ENCODE results near the gene STMN1. TPM values are rescaled to one million over a fixed set of nuclear protein-coding genes. Genes with fewer than 3 reads are reported as not detected.

Gene STMN1
- polyA plus RNA-seq, 3 donors = 1,042 to 1,257 (median 1,055) TPM

DNA sequence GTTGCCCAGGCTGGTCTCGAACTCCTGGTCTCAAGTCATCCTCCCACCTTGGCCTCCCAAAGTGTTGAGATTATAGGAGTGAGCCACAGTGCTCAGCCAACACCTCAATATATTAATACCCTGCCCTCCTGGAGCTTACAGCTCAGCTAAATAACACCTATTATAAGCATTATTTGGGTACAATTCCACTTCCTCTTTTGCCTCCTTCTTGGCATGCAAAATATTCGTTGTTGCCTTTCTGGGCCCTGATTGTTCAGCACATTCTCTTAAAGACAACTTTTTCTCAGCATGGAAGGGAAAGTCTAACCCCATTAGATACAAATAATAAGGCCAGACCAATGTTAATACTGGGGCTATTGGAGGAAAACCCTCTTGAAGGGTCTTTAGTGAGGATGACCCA lies 33.5 kb downstream of the STMN1 start:
- DNase-seq = no peak

DNA sequence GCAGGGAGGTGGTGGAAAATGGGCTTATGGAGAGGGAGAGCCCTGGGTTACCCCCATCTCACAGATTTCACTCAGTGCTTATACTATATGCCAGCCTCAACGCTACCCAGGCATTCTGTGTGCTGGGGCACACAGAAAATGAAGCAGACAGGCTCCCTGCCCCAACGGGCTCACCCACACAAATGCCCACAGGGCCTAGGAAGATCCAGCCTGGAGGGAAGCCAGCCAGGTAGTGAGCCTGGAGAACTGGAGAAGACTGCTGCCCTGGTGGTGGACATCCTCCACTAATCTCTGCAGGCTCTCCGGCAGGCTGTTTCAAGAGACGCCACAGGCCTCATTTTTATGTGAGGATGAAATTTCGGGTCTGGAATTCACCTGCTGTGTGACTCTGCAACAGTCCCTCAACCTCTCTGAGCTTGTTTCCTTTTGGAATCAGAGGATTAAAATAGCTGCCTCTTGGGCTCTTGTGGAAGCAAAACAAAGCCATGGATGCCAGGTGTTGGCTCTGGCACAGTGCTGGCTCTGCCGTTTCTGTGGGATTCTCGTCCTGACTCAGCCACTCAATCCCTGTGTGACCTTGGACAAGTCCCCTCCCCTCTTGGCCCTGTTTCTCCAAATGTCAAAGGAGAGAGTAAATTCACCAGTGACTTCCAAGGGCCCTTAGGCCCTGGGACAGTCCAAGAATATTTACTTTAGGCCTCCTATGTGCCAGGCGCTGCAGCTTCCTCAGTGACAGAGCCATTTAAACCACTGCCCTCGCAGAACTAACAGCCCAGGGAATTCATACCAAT lies 34.3 kb downstream of the STMN1 start:
- DNase-seq = no peak

DNA sequence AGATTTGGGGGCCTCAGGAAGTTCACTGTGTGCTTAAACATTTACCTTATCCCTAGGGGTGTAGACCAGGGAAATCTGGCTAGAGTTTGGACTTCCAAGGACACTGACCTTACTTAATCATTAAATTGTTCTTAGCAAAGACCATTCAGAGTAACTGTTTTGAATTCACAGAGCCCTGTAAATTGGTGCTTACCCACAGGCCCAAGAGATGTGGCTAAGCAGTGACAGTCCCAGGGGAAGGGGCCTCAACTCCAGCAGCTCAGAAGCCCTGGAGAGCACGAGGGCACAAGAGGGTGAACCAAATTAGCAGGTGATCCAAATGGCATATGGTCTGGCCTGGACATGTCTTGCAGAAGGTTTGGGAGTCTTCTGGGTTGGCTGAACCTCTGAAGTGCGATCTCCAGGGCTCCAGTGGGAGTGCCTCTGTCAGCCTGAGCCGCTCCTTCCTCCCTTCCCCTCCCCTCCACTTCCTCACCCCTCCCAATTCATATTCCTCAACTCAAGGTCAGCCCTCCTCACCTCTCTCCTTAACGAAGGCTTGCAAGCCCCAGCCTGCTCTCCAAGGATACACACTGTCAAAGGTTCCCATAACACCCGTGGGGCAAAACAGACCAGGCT lies 35.0 kb downstream of the STMN1 start:
- no peak for DNase-seq

DNA sequence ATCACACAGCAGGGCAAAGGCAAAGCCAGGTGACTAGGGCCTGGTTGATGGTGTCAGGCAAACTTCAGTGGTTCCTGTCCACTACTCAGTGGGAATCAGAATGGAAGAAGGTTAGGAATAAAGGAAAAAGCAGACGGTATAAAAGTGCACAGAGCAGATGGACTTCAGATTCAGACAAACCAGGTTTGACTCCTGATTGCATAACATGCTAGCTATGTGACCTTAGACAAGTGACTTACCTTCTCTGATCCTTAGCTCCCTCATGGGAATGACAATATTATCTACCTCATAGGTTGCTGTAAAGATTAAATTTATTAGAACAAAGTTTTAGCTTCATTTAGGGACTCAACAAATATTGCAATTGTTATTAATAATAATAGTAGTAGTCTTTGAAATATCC lies 35.6 kb downstream of the STMN1 start:
- DNase-seq = no peak

DNA sequence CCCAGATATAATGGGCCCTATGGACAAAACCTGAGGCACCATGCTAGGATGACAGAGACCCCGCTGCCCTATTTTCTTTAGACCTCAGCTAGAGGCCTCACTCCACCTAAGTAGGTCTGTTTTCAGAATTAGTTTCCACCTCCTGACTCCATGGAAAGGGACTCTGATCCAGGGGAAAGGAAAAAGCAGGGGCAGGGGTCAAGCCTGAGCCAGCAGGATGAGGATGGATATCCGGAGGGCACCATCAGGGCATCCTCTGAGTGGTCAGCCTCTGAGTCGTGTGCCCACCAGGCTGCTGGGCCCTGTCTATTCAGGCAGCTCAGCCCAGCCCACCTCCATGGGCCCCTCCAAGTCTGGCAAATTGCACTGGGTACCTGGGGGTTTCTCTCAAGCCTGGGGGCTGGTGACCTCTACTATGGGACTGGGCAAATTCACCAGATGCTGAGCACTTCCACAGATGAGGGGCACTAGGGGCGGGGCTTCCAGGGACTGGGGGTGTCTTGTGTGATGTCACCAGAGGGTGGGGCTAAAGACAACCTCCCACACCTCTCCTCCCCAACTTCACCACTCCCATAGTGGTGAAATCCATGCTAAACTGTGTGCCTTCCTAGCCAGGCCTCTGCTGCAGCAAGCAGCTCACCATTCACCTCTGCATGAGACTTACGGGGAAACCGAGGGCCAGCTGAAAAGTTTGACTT lies 36.2 kb downstream of the STMN1 start:
- DNase-seq = no peak

- DNase-seq = peak; percentile 73
Observed at GRCh38 chr1:25867210-25867991, 38.8 kb downstream of the STMN1 start.

- DNase-seq = no peak
Observed at GRCh38 chr1:25866288-25866687, 39.9 kb downstream of the STMN1 start.

DNA sequence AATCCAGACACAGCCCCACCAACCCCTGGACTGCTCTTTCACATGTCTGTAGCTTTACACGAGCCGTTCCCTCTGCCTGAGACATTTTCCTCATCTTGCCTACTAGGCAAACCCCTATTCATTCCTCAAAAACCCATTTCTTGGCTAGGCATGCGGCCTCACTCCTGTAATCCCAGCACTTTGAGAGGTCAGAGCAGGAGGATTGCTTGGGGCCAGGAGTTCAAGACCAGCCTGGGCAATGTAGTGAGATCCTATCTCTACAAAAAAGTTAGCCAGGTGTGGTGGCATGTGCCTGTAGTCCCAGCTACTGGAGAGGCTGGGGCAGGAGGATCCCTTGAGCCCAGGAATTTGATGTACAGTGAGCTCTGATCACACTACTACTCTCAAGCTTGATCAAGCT lies 41.8 kb downstream of the STMN1 start:
- no peak for DNase-seq

- no peak for DNase-seq
Observed at GRCh38 chr1:25863486-25864262, 42.5 kb downstream of the STMN1 start.

- no peak for DNase-seq
Observed at GRCh38 chr1:25862785-25863485, 43.3 kb downstream of the STMN1 start.

DNA sequence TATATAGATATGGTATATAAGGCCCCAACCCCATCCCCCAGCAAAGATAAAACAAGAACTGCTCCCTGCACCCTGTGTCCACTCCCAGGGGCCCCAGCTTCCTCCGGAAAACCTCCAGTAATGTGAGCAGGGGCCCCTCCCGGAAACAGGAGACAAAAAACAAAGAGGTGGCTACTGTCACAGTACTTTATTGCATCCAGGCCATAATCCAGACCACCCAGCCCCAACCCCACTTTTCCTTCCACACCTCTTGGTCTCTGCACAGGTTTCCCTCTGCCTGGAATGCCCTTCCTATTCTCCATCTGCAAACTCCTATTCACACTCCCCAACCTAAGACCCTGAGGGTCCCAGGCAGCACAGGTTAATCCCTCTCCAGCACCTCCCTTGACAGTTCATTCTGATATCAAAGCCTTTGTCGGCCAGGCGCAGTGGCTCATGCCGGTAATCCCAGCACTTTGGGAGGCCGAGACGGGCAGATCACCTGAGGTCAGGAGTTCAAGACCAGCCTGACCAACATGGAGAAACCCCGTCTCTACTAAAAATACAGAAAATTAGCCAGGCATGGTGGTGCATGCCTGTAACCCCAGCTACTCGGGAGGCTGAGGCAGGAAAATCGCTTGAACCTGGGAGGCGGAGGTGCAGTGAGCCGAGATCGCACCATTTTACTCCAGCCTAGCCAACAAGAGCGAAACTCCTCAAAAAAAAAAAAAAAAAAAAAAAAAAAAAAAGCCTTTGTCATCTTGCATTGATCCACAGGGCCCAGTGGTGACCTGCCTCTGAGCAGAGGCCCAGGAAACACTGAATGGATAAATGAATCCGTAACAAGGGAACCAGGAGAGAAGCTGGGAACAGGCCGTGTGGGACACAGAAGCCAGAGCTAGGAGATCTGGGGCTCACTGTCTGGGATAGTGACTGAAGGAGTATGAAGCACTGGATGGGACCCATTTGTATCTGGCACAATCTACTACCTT lies 44.6 kb downstream of the STMN1 start:
- no peak for DNase-seq

DNA sequence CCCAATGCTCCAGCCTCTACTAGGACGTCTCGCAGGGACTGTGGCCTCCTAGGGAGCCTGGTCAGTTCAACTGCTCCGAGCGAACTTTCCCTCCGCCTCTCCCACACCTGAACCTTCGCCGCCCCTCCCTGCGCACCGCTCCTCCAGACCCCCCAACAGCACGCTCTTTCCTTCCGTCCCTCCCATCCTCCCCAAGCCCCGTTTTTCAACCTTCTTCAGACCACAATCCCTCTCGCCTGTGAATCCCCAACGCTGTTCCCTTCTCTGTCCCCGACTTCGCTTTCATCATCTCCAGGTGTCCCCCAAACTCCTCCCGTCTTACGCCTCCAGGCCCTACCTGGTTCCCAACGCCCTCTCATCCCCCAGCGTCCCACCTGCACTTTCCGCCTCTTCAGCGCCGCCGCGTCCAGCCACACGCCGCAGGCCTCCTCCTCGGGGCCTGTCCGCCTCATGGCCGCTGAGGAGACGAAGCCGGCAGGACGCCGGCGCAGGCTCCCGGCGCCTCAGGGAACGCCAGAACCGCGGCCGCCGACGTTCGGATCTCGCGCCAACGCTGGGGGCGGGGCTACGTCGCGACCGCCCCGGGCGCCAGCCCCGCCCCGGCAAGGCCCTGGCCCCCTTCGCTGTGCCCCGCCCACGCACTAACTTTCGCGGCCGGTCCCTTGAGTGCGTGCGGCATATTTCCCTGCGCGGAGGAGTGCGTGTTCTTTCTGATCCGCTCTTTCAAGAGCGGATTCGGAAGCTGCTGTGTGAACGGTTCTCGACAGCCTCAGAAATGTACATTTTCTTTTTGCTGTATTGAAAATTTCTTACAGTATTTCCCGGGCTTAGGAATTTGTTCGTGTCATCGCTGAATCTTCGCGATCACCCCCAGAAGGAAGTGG lies 47.1 kb downstream of the STMN1 start, which contains the start of gene AUNIP:
AUNIP (minus strand) TSS at position 552 of the 884 bp plus-strand sequence; CDS start at position 452, 100 bp downstream.
- DNase-seq = peak; percentile 87

- DNase-seq = no peak
Observed at GRCh38 chr1:25858494-25858893, 47.7 kb downstream of the STMN1 start.

GRCh38 chr1:25856856-25857255 lies 49.4 kb downstream of the STMN1 start:
- no peak for DNase-seq

DNA sequence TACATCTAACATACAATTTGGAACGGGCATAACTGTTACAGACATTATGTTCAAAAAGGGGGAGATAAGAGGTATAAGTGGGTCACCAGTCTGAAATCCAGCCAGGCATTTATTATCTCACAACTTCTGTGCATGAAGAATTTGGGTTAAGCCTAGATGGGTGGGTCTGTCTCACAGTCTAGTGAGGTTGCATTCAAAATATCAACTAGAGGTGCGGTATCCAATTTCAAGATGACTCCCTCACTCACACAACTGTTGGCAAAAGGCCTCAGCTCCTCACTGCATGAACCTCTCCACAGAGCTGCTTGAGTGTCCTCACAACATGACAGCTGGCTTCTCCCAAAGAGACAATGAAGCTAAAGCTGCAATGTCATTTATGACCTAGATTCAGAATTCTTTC lies 51.7 kb downstream of the STMN1 start:
- DNase-seq = no peak

Measured in renal pelvis (tissue), 4 donors.